D721Med (cell line): ENCODE data around the gene TIAM1.

Source experiments
- DNase-seq: peaks from one replicate; pipeline ENCODE4 v3.0.0; 2011; ENCODE audit warnings: low spot score; ENCODE audit not compliant: insufficient read length
- FAIRE-seq: peaks from 2 replicates; lab custom pipeline; 2011; peaks lifted over from hg19 to GRCh38; lab: Jason Lieb, UNC
- CTCF ChIP-seq: IDR thresholded peaks from 2 replicates; pipeline ENCODE4 v1.5.1; 2012; ENCODE audit warnings: mild to moderate bottlenecking, control low read depth; ENCODE audit not compliant: insufficient read depth; ENCODE audit errors: missing control alignments

TIAM1 gene

GRCh38 chr21:31143036-31143435, 201.0 kb downstream of the TIAM1 start:
- TF ChIP-seq CTCF = no peak
- DNase-seq (no peak), FAIRE-seq (no peak)

- TF ChIP-seq CTCF = no peak
- FAIRE-seq = no peak
- DNase-seq = no peak
These were observed 201.5 kb downstream of the TIAM1 start for GRCh38 chr21:31142600-31142999.

- no peak for FAIRE-seq
These were observed 202.6 kb downstream of the TIAM1 start for GRCh38 chr21:31141389-31142000.

GRCh38 chr21:31140676-31141075, 203.4 kb downstream of the TIAM1 start:
- no peak for TF ChIP-seq CTCF
- no peak for FAIRE-seq
- DNase-seq = no peak

More at GRCh38 chr21:31141389-31142000, 202.6 kb downstream of the TIAM1 start:
- DNase-seq = no peak
- TF ChIP-seq CTCF = no peak

- no peak for DNase-seq
- TF ChIP-seq CTCF = no peak
- FAIRE-seq = no peak
These were observed 204.0 kb downstream of the TIAM1 start for GRCh38 chr21:31140025-31140424.

- no peak for TF ChIP-seq CTCF
- DNase-seq = no peak
- FAIRE-seq = no peak
These were observed 206.1 kb downstream of the TIAM1 start for GRCh38 chr21:31137960-31138359.

- DNase-seq = no peak
- no peak for TF ChIP-seq CTCF
- FAIRE-seq = no peak
These were observed 207.2 kb downstream of the TIAM1 start for GRCh38 chr21:31136891-31137290.
